WERI-Rb-1 (cell line): ENCODE data around the gene BMAL1.
A peak's percentile ranks its signal among the peaks of the same experiment; 100 is the strongest.

ENCODE experiments used
- DNase-seq: peaks from one replicate; pipeline ENCODE4 v3.0.0-alpha.2; 2020
- H3K27ac ChIP-seq: fragments of 250-450 bp; sonication (Bioruptor Pico); 2 replicates; pipeline ENCODE4 v1.5.1; 2020; ENCODE audit warnings: mild to moderate bottlenecking, moderate library complexity
- H3K27me3 ChIP-seq: fragments of 250-450 bp; sonication (Bioruptor Pico); 2 replicates; pipeline ENCODE4 v1.5.1; 2021; ENCODE audit warnings: mild to moderate bottlenecking, low read depth, moderate library complexity; ENCODE audit not compliant: insufficient read depth, severe bottlenecking
- H3K36me3 ChIP-seq: fragments of 250-450 bp; sonication (Bioruptor Pico); 2 replicates; pipeline ENCODE4 v1.5.1; 2020; ENCODE audit warnings: mild to moderate bottlenecking, moderate library complexity
- H3K4me3 ChIP-seq: 2 replicates; pipeline ENCODE4 v1.5.1; 2011; ENCODE audit warnings: low read depth, mild to moderate bottlenecking, control low read depth, low read length
- H3K9me3 ChIP-seq: fragments of 250-450 bp; sonication (Bioruptor Pico); 2 replicates; pipeline ENCODE4 v1.5.1; 2021; ENCODE audit warnings: mild to moderate bottlenecking, moderate library complexity; ENCODE audit not compliant: severe bottlenecking
- CTCF ChIP-seq: IDR thresholded peaks from 2 replicates; pipeline ENCODE4 v1.5.1; 2011; ENCODE audit warnings: low read depth, mild to moderate bottlenecking, control low read depth, inconsistent platforms, low read length

Gene BMAL1

GRCh38 chr11:13277768-13278608 is at the start of gene BMAL1:
Gene BMAL1 (plus strand): TSS chr11:13277790. CDS start chr11:13354309, 76,519 bp downstream.
- H3K9me3 ChIP-seq, result no peaks in the 10 kb centered on the region
- no peaks in the 10 kb centered on the region for H3K36me3 ChIP-seq
- TF ChIP-seq CTCF, result no peak
- H3K4me3 ChIP-seq, result peak within 1 kb of the TSS; percentile 95
- H3K27ac ChIP-seq, result peak within 1 kb of the TSS; percentile 67
- peak; percentile 41 for DNase-seq
- peaks cover 16% of the 10 kb centered on the region for H3K27me3 ChIP-seq

GRCh38 chr11:13228572-13228971 is 49.0 kb upstream of the BMAL1 start:
- Histone ChIP-seq H3K9me3 (no peaks in the 10 kb centered on the region), H3K27ac (no peak overlapping the region), H3K4me3 (no peak overlapping the region), H3K27me3 (peaks cover 34% of the 10 kb centered on the region), H3K36me3 (no peaks in the 10 kb centered on the region)
- no peak for TF ChIP-seq CTCF
- no peak for DNase-seq

GRCh38 chr11:13229136-13229535 is 48.5 kb upstream of the BMAL1 start:
- peaks cover 35% of the 10 kb centered on the region for H3K27me3 ChIP-seq
- no peaks in the 10 kb centered on the region for H3K9me3 ChIP-seq
- H3K27ac ChIP-seq, result no peak overlapping the region
- DNase-seq, result no peak
- no peak overlapping the region for H3K4me3 ChIP-seq
- no peaks in the 10 kb centered on the region for H3K36me3 ChIP-seq
- TF ChIP-seq CTCF, result no peak

- H3K9me3 ChIP-seq, result no peaks in the 10 kb centered on the region
- no peak for DNase-seq
- H3K27me3 ChIP-seq, result peaks cover 33% of the 10 kb centered on the region
- H3K4me3 ChIP-seq, result no peak overlapping the region
- TF ChIP-seq CTCF, result no peak
- no peak overlapping the region for H3K27ac ChIP-seq
- no peaks in the 10 kb centered on the region for H3K36me3 ChIP-seq
Observed at GRCh38 chr11:13229711-13230318, 47.8 kb upstream of the BMAL1 start.

- no peak for DNase-seq
- Histone ChIP-seq H3K4me3 (no peak overlapping the region), H3K36me3 (no peaks in the 10 kb centered on the region), H3K27me3 (peaks cover 27% of the 10 kb centered on the region), H3K27ac (no peak overlapping the region), H3K9me3 (peaks cover 7% of the 10 kb centered on the region)
- no peak for TF ChIP-seq CTCF
Observed at GRCh38 chr11:13233173-13233745, 44.3 kb upstream of the BMAL1 start.
